HG02970 (cell line): ENCODE results near the gene ARID5B.

Experiments
- ATAC-seq: cut with Tn5 transposase; IDR thresholded peaks from one replicate; pipeline ENCODE4 v1.9.1; 2021; ENCODE audit warnings: mild to moderate bottlenecking, moderate library complexity, moderate number of reproducible peaks; ENCODE audit not compliant: unreplicated experiment, low FRiP score

Gene ARID5B

DNA sequence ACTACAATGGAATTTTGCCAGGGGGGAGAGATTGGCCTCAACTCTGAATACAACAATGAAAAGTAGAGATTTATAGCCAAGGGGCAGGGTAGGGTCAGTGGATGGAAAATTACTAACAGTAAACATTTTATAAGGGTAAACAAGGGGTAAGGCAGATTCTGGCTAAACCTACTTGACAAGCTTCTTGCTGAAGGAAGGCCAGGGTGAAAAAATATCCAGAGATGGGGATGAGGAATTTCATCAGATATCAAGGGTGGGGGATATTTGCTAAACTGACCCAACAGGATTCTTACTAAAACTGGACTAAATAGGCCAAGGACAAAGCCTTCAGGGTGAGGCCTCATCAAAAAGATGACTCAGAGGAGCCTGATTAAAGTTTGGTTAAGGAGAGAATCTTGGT is 210.8 kb downstream of the ARID5B start:
- ATAC-seq, result no peak

DNA sequence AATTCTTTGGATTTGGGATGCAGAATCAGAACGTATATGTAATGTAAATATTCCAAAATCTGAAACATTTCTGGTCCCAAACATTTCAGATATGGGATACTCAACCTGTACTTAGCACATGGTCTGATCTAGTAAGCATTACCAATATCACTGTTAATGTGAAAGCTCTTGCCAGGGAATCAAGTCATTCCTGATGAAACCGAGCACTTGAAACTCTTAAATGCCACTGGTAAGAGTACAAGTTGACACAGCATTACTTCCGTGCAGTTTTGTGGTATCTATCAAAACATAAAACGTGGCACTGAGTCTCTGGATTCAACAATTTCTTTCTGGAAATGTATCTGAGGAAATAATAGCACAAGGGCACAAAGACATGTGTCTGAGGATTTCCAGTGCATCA is 211.5 kb downstream of the ARID5B start:
- ATAC-seq, result no peak

DNA sequence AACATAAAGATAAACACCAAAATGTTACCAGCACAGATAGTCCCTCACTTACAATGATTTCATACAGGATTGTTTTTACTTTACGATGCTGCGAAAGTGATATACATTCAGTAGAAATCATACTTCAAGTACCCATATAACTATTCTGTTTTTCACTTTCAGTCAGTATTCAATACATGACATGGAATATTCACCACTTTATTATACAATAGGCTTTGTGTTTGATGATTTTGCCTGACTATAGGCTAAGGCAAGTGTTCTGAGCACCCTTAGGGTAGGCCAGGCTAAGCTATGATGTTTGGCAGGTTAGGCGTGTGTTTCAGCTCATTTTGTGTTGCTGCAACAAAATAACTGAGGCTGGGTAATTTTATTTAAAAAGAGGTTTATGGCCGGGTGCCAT is 212.2 kb downstream of the ARID5B start:
- no peak for ATAC-seq

DNA sequence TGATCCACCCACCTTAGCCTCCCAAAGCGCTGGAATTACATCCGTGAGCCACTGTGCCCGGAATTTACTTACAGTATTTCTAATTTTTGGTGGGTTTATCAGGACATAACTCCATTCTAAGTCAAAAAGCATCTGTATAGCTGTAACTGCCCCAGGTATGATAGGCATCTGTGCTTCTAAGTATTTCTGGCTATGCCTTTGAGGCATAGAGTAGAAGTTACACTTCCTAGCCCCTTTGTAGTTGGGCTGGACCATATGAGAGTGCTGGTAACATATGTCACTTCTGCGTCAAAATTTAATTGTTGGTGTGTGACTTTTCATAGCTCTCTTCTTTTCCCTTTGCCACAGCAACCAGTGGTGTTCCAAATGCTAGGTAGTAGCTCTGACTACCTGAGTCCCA is 213.8 kb downstream of the ARID5B start:
- no peak for ATAC-seq

DNA sequence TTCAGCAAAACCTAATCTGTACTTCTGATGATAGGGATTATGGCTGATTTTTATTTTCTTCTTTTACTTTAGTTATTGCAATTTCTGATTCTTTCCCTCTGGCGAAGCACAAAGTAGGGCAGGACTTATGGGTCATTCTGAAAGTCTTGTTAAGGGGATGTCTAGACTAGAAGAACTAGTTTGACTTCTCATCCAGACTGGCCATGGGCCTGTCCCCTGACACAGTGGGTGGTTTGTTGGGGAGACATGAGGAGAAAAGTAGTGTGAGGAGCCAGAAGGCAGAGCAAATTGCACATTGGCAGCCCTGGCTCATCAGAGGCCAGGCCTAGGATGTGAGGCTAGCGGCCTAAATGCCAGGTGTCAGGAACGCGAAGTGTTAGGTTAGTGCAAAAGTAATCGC is 214.3 kb downstream of the ARID5B start:
- no peak for ATAC-seq

DNA sequence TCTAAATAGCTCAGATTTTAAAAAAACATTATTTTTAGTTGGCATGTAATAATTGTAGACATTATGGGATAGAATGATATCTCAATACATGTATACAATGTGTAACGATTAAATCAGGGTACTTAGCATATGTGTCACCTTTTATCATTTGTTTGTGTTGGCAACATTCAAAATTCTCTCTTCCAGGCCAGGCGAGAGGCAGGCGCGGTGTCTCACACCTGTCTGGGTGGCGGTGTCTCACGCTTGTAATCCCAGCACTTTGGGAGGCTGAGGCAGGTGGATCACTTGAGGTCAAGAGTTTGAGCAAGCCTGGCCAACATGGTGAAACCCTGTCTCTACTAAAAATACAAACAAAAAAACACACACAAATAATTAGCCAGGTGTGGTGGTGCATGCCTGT is 215.4 kb downstream of the ARID5B start:
- no peak for ATAC-seq

DNA sequence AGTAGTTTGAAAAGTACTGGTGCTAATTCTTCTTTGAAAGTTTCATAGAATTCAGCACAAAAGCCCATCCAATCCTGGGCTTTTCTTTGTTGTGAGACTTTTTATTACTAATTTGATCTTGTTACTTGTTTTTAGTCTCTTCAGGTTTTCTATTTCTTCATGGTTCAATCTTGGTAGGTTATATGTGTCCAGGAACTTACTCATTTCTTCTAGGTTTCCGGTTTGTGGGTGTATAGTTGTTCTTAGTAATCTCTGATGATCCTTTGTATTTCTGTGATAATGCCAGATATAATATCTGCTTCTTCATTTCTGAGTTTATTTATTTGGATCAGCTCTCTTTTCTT is 219.7 kb downstream of the ARID5B start:
- ATAC-seq, result no peak

DNA sequence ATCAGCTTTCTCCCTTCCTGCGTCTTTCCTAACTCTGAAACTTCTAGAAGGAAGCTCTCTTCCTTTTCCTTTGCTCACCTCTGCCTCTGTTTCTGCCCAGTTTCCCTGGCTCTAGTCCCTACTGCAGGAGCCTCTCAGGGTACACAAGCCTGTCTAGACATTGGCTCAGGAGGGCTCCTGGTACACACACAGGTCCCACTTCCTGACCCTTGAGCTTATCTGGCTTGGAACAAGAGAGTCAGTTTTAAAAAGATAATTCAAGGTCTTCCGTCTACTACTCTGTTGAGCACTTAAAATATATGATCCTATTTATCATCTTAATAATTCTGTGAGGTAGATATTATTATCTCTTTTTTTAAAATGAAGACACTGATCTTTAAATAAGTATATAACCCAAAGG is 226.5 kb downstream of the ARID5B start:
- ATAC-seq, result no peak

DNA sequence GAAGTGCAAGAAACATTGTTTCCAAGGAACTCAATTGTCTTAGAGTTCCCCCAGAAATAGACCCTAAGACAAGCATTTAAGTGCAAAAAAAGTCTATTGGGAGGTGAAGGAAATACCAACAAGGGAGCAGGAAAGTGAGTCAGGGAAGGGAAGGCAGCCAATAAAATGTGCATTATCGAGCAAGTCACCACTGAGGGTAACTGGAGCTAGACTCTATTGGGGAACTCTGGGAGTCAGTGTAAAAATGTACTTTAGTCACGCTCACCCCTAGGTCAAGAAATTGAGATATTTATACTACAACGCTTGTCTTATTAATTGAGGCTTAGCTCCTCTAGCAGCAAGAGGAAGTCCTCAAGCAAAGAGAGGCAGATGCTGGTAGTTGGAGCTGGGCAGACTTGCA is 229.4 kb downstream of the ARID5B start:
- no peak for ATAC-seq

DNA sequence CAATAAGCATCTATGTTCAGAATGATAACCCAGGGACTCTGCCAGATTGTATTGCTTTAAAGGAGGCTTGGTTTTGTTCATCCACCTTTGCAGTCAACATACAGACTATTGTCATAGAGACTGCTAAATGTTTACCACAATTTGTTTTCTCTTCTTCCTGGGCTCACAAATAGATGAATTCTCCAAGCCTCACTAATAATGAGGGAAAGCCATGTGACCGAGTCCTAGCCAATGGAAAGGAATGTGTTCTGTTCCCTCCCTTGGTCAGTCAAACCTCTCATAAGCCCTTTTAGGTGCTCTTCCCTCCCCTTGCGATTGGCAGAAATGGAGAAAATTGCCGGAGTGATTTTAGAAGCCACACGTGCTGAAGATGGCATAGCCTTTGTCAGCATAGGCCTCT is 230.2 kb downstream of the ARID5B start:
- no peak for ATAC-seq

DNA sequence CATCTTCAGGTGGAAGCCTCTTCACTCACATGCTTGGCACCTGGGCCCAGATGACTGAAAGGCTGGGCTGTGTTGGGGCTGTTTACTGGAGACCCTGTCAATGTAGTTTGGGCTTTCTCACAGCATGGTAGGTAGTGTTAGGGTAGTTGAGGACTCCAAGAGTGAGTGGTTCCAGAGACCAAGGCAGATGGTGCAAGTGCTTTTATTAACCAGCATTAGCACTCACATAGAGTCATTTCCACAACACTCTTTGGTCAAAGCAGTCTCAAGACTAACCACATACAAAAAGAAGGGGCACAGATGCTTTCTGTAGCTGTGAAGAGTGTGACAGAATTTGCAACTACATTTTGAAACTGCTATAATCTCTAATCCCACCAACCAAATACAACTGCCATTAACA is 232.1 kb downstream of the ARID5B start:
- ATAC-seq, result no peak

DNA sequence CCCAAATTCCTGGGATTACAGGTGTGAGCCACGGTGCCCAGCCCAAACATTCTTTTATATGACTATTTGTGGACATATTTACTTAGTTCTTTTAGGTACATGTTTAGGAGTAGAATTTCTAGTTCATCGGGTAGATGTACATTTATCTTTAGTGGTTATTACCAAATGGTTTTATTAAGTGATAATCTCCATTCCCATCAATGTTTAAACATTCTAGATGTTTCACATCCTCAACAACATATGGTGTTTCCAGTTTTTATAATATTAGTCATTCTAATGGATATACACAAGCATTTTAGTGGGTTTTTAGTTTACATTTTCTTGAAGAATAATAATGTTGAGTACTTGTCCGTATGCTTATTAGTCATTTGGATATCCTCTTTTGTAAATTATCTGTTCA is 235.4 kb downstream of the ARID5B start:
- ATAC-seq, result no peak
